Stimulated activated CD8-positive, alpha-beta memory T cell treated with anti-CD3 and anti-CD28 coated beads, Interleukin-12 subunit alpha, Interleukin-12 subunit beta, amount 100 ng/mL, for 4 hours (primary cell): ENCODE data around the gene C18orf54.

Experiments
- DNase-seq: peaks from one replicate; pipeline ENCODE4 v3.0.0-alpha.2; 2020; ENCODE audit warnings: low read depth

Gene C18orf54

GRCh38 chr18:54387631-54388030 lies 29.9 kb downstream of the C18orf54 start:
- DNase-seq: no peak

GRCh38 chr18:54388203-54389142 lies 30.8 kb downstream of the C18orf54 start:
- DNase-seq: no peak

- DNase-seq: no peak
Measured at GRCh38 chr18:54389143-54389505, 31.4 kb downstream of the C18orf54 start.

GRCh38 chr18:54390838-54391237 lies 33.1 kb downstream of the C18orf54 start:
- DNase-seq: no peak

- no peak for DNase-seq
Measured at GRCh38 chr18:54392543-54393023, 34.9 kb downstream of the C18orf54 start.

- no peak for DNase-seq
Measured at GRCh38 chr18:54393648-54394294, 36.1 kb downstream of the C18orf54 start.

GRCh38 chr18:54396760-54397159 lies 39.1 kb downstream of the C18orf54 start:
- DNase-seq: no peak

GRCh38 chr18:54405290-54405689 lies 47.6 kb downstream of the C18orf54 start:
- no peak for DNase-seq

- DNase-seq: no peak
Measured at GRCh38 chr18:54411781-54412180, 54.1 kb downstream of the C18orf54 start.

GRCh38 chr18:54415086-54415485 lies 57.4 kb downstream of the C18orf54 start:
- no peak for DNase-seq

- DNase-seq: no peak
Measured at GRCh38 chr18:54416436-54416835, 58.7 kb downstream of the C18orf54 start.

GRCh38 chr18:54423831-54424230 lies 66.1 kb downstream of the C18orf54 start:
- DNase-seq: no peak

- no peak for DNase-seq
Measured at GRCh38 chr18:54426085-54426665, 68.5 kb downstream of the C18orf54 start.
